Thyroid gland (tissue), 4 donors: ENCODE data around the gene PIP5KL1. TPM values are rescaled to one million over a fixed set of nuclear protein-coding genes. Genes with fewer than 3 reads are reported as not detected.

Source experiments
- DNase-seq, 2 donors: peaks; one replicate each; pipeline ENCODE4 v3.0.0-alpha.2; 2019
- H3K27ac ChIP-seq, 3 donors: fragments of 200-600 bp; sonication (generic); 1 replicate in 2 of 3; 2 replicates in 1 of 3; pipeline ENCODE4 v1.5.1; 2016 to 2019; ENCODE audit warnings: mild to moderate bottlenecking in 1 of 3, moderate library complexity in 1 of 3
- H3K27me3 ChIP-seq: fragments of 200-600 bp; sonication (generic); one replicate; pipeline ENCODE4 v1.5.1; 2019
- H3K36me3 ChIP-seq, 2 donors: fragments of 200-600 bp; sonication (generic); one replicate each; pipeline ENCODE4 v1.5.1; 2016 to 2019
- H3K4me1 ChIP-seq, 2 donors: fragments of 200-600 bp; sonication (generic); one replicate each; pipeline ENCODE4 v1.5.1; 2017 to 2019
- H3K4me3 ChIP-seq, 3 donors: fragments of 200-600 bp; sonication (generic); replicated peaks in 1 of 3; 1 replicate in 2 of 3; 2 replicates in 1 of 3; pipeline ENCODE4 v1.5.1; 2016; ENCODE audit warnings: mild to moderate bottlenecking in 1 of 3
- H3K9me3 ChIP-seq: fragments of 200-600 bp; sonication (generic); one replicate; pipeline ENCODE4 v1.5.1; 2017
- CTCF ChIP-seq, 6 experiments: fragments of 200-600 bp in 3 of 6; fragments of 450-650 bp in 3 of 6; sonication (generic) in 3 of 6; IDR thresholded peaks; one replicate each; pipeline ENCODE4 v1.5.1; 2016 to 2019; ENCODE audit warnings: antibody characterized with exemption in 6 of 6, mild to moderate bottlenecking in 2 of 6, inconsistent platforms in 1 of 6, moderate library complexity in 1 of 6
- POLR2A ChIP-seq, 2 donors: fragments of 450-650 bp; IDR thresholded peaks; one replicate each; pipeline ENCODE4 v1.6.1; 2017; ENCODE audit warnings: antibody characterized with exemption in 2 of 2, mild to moderate bottlenecking in 2 of 2, moderate library complexity in 1 of 2
- WGBS, 2 donors: methylation state at CpG; one replicate each; pipeline ENCODE4 v1.1.5; 2017; 5-methylcytosine and 5-hydroxymethylcytosine counted together
- intact Hi-C: fragments of 100-400 bp; cut with DNase I; formaldehyde crosslinking; loops from one replicate; pipeline ENCODE4 v1.15.1; 2023
- total RNA-seq, 4 donors: library from RNA; depleted of rRNA; stranded (reverse); fragments of >200 nt; gene quantifications; one replicate each; pipeline ENCODE4 v1.2.3, GENCODE V29; 2016

Gene PIP5KL1
- total RNA-seq, 4 donors from 2014 or later, result 1.0 to 5.2 (median 1.6) TPM; not detected in 1

DNA sequence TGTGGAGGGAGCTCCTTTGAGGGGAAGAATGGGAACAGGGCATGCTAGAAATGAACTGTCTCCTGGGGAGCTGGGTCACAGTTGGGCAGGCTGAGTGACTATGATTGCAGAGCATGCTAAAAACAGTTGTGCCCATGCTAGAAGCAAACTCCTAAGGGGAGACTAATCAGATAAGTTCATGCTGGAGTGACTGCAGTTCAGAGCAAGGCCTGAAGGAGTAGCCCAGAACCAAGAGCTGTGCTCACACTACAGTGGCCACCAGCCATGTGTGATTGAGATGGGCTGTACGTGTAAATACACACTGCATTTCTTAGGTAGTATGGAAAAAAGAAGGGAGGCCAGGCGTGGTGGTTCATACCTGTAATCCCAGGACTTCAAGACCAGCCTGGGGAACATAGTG lies 42.8 kb downstream of the PIP5KL1 start:
- TF ChIP-seq POLR2A (IDR thresholded peaks at IDR 0.05) (no peak), CTCF (IDR thresholded peaks at IDR 0.05) (peak in 3 of 6 experiments; percentile 34 to 54 (median 43))
- no peaks in the 10 kb centered on the region for H3K9me3 ChIP-seq

GRCh38 chr9:127886401-127886972 lies 44.1 kb downstream of the PIP5KL1 start:
- intact Hi-C loops, result no loop called here
- TF ChIP-seq POLR2A (IDR thresholded peaks at IDR 0.05), result no peak
- H3K27ac ChIP-seq, result no peak overlapping the region
- no peaks in the 10 kb centered on the region for H3K9me3 ChIP-seq
- H3K27me3 ChIP-seq, result no peaks in the 10 kb centered on the region
- H3K4me1 ChIP-seq, result peaks cover 0 to 22% of the 10 kb centered on the region in 2 donors
- peaks cover 14 to 20% of the 10 kb centered on the region in 2 donors for H3K36me3 ChIP-seq
- H3K4me3 ChIP-seq, result no peak overlapping the region
- DNase-seq, result no peak
- 97 to 98% methylated on average over 14 to 17 of the region's 18 CpGs for WGBS, 2 donors

More for the DNA sequence above, 42.8 kb downstream of the PIP5KL1 start:
- WGBS, 2 donors, result 57 to 75% methylated on average over 2 of the region's 2 CpGs
- Histone ChIP-seq H3K4me1 (peaks cover 0 to 22% of the 10 kb centered on the region in 2 donors), H3K27me3 (no peaks in the 10 kb centered on the region), H3K4me3 (no peak overlapping the region), H3K36me3 (peaks cover 17 to 22% of the 10 kb centered on the region in 2 donors), H3K27ac (no peak overlapping the region)
- peak; percentile 45 to 46 for DNase-seq
- intact Hi-C loops, result no loop called here

DNA sequence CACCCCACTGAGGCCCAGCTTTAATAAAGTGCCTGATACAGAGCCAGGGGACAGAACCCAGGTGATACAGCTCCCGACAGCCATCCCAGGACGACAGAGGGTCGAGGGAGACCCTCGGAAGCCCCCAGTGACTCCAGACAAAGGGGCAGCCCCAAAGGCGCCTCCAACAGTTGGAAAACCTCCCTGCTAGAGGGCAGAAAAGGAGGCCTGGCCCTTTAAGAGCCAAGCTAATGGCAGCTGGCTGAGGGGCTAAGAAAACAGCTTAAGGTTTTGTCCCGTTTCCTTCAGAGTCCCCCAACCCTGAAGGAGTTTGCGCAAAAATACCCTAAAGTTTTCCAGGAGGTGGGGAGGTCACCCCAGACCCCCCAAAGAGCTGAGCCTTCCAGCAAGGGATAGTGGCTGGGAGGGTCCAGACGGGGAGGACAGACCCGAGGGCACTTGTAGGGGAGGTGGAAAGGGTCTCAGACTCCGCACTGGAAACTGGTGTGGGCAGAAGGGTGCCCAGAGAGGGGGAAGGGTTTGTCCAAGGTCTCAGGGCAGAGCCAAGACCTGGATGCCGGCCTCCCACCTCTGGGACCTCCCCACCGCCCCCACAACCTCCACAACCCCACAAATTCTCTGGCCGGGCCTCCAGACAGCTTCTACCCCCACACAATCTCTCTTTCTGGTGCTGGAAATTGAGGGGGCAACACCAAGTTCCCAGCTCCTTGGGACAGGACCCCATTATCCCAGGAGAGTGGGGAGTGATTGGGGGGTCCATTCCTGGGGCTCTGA lies 44.9 kb downstream of the PIP5KL1 start:
- DNase-seq, result no peak
- TF ChIP-seq CTCF (IDR thresholded peaks at IDR 0.05) (no peak), POLR2A (IDR thresholded peaks at IDR 0.05) (no peak)
- Histone ChIP-seq H3K9me3 (no peaks in the 10 kb centered on the region), H3K27ac (no peak overlapping the region), H3K4me3 (no peak overlapping the region), H3K4me1 (peaks cover 0 to 22% of the 10 kb centered on the region in 2 donors), H3K27me3 (no peaks in the 10 kb centered on the region), H3K36me3 (peaks cover 10 to 20% of the 10 kb centered on the region in 2 donors)
- 69 to 78% methylated on average over 12 to 13 of the region's 13 CpGs for WGBS, 2 donors
- intact Hi-C loops, result no loop called here

DNA sequence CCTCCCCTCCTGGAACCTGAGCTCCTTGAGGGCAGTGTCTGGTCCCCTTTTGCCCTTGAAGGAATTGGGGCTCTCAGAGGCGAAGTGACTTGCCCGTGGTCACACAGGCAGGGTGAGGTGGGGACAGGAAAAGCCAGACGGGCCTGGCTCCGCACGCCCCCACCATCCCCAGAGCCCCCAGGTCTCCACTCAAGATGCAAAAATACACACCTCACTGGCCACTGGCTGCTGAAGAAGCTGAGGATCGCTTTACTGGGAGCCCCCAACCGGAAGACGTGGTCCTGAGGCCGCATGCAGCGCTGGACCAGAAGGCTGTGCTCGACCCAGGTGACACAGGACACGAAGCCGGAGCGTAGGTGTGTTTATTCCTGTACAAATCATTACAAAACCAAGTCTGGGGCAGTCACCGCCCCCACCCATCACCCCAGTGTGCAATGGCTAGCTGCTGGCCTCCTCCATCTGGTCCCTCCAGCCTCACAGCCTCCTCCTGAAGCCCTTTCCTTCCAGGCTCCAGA lies 45.5 kb downstream of the PIP5KL1 start:
- H3K27me3 ChIP-seq, result no peaks in the 10 kb centered on the region
- 73 to 82% methylated on average over 7 to 15 of the region's 15 CpGs for WGBS, 2 donors
- peak overlapping the region in 1 of 3 donors; percentile 53 for H3K27ac ChIP-seq
- DNase-seq, result no peak
- TF ChIP-seq CTCF (IDR thresholded peaks at IDR 0.05), result no peak
- TF ChIP-seq POLR2A (IDR thresholded peaks at IDR 0.05), result no peak
- no peak overlapping the region for H3K4me3 ChIP-seq
- peaks cover 0 to 22% of the 10 kb centered on the region in 2 donors for H3K4me1 ChIP-seq
- intact Hi-C loops, result no loop called here
- peaks cover 6 to 16% of the 10 kb centered on the region in 2 donors for H3K36me3 ChIP-seq
- H3K9me3 ChIP-seq, result no peaks in the 10 kb centered on the region

- H3K36me3 ChIP-seq, result peaks cover 6 to 13% of the 10 kb centered on the region in 2 donors
- no peak overlapping the region for H3K4me3 ChIP-seq
- H3K27ac ChIP-seq, result peak overlapping the region in 2 of 3 donors; percentile 36 to 53
- 23 to 37% methylated on average over 9 to 11 of the region's 11 CpGs for WGBS, 2 donors
- TF ChIP-seq CTCF (IDR thresholded peaks at IDR 0.05) (no peak), POLR2A (IDR thresholded peaks at IDR 0.05) (no peak)
- peak; percentile 83 to 85 for DNase-seq
- H3K27me3 ChIP-seq, result no peaks in the 10 kb centered on the region
- peaks cover 0 to 22% of the 10 kb centered on the region in 2 donors for H3K4me1 ChIP-seq
- H3K9me3 ChIP-seq, result no peaks in the 10 kb centered on the region
- intact Hi-C loops, result no loop called here
Observed at GRCh38 chr9:127884427-127884911, 46.1 kb downstream of the PIP5KL1 start.
